HG03565 (cell line): ENCODE results near the gene ZNF609.
"Not testable (repeated sequence)": the region's sequence is repeated elsewhere in the genome, so short reads cannot be mapped to it uniquely, and the experiment has no call there.

ENCODE experiments used
- ATAC-seq: cut with Tn5 transposase; IDR thresholded peaks from one replicate; pipeline ENCODE4 v1.9.1; 2021; ENCODE audit warnings: mild to moderate bottlenecking, moderate library complexity; ENCODE audit not compliant: unreplicated experiment

Gene ZNF609

GRCh38 chr15:64456634-64457108, 3.7 kb upstream of the ZNF609 start:
- no peak for ATAC-seq

- no peak for ATAC-seq
Measured at GRCh38 chr15:64459066-64459781, 1.2 kb upstream of the ZNF609 start.

GRCh38 chr15:64460724-64461720, 644 bp downstream of the ZNF609 start:
- no peak for ATAC-seq

GRCh38 chr15:64461721-64462162, 1.4 kb downstream of the ZNF609 start:
- no peak for ATAC-seq

- no peak for ATAC-seq
Measured at GRCh38 chr15:64462492-64462891, 2.1 kb downstream of the ZNF609 start.

GRCh38 chr15:64464276-64465005, 4.1 kb downstream of the ZNF609 start:
- no peak for ATAC-seq

GRCh38 chr15:64466408-64467141, 6.2 kb downstream of the ZNF609 start:
- no peak for ATAC-seq

GRCh38 chr15:64472161-64472560, 11.8 kb downstream of the ZNF609 start:
- no peak for ATAC-seq

- ATAC-seq, result no peak
Measured at GRCh38 chr15:64474846-64475245, 14.5 kb downstream of the ZNF609 start.

GRCh38 chr15:64476550-64476949, 16.2 kb downstream of the ZNF609 start:
- ATAC-seq, result no peak

- ATAC-seq, result no peak
Measured at GRCh38 chr15:64478863-64479262, 18.5 kb downstream of the ZNF609 start.

GRCh38 chr15:64480891-64481290, 20.5 kb downstream of the ZNF609 start:
- no peak for ATAC-seq

GRCh38 chr15:64483749-64484148, 23.4 kb downstream of the ZNF609 start:
- no peak for ATAC-seq

GRCh38 chr15:64485796-64486195, 25.4 kb downstream of the ZNF609 start:
- no peak for ATAC-seq

- no peak for ATAC-seq
Measured at GRCh38 chr15:64490598-64491259, 30.4 kb downstream of the ZNF609 start.

- ATAC-seq, result no peak
Measured at GRCh38 chr15:64493641-64494040, 33.3 kb downstream of the ZNF609 start.

GRCh38 chr15:64495968-64496367, 35.6 kb downstream of the ZNF609 start:
- ATAC-seq, result not testable (repeated sequence)

- no peak for ATAC-seq
Measured at GRCh38 chr15:64500695-64501395, 40.5 kb downstream of the ZNF609 start.

GRCh38 chr15:64501396-64501715, 41.0 kb downstream of the ZNF609 start:
- ATAC-seq, result no peak
